H54 (cell line): ENCODE results near the gene DYNLT3.

Experiments
- DNase-seq: peaks from one replicate; pipeline ENCODE4 v3.0.0; 2011; ENCODE audit warnings: low spot score, mixed read lengths; ENCODE audit not compliant: insufficient read length
- FAIRE-seq: peaks from 3 replicates; lab custom pipeline; 2011; peaks lifted over from hg19 to GRCh38; lab: Jason Lieb, UNC
- POLR2A ChIP-seq: IDR thresholded peaks from 2 replicates; pipeline ENCODE4 v1.6.1; 2011; ENCODE audit warnings: low read depth, mild to moderate bottlenecking, low read length

DYNLT3 gene, protein sequence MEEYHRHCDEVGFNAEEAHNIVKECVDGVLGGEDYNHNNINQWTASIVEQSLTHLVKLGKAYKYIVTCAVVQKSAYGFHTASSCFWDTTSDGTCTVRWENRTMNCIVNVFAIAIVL

DNA sequence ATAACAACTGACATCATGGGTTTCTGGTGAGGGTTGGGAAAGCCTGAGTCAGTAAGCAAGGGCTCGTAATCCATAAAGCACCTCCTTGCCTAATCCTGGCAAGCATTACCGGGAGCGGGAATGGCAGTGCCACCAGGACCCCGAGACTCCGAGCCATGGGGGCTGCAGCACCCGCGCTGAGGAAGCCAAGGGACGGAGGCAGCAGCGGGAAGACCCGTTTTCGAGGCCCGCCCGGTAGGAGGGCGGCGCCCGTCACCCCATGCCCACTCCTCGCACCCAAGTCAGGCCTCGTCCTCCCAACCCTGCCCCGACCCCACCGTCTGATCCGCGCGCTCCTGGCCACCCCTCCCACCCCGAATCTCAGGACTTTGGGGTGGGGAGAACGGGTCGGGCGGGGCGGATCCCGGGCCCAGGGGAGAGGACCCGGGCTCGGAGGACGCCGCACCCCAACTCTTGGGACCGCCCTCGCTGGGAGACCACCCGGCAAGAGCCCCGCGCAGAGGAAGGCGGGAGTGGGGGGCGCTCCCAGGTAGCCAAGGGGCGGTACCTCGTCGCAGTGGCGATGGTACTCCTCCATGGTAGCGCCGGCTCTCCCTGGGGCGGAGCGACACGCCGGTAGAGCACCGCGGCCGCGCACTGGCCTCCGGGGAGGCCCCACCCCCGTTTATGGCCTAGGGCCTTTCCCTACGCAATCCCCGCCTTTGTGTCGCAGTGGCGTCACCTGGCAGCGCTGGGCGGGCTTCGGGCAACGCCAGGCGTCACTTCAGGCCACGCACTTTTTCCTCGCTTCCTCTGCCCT lies at the start of gene DYNLT3:
Gene DYNLT3, minus strand, starts transcription at position 638 of the 799 bp plus-strand sequence. Its CDS starts 61 bp downstream, at position 577.
- FAIRE-seq (no peak), DNase-seq (peak; percentile 40)
- peak; percentile 67 for TF ChIP-seq POLR2A

DNA sequence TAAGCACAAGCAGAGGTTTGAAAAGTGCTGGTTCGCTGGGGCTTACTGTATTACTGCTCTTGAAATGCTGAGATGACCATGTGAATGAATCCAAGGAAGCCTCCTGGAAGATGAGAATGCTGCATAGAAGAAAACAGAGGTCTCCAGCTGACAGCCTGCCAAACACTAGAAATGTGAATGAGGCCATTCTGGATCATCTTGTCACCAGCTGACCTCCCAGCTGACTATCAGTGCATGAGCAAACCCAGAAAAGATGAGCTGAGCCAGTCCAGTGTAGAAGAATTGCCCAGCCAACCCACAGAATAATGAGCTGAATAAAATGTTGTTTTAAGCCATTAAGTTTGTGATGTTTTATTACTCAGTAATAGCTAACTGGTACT lies 49.1 kb upstream of the DYNLT3 start:
- DNase-seq (no peak), FAIRE-seq (no peak)
- TF ChIP-seq POLR2A, result no peak

DNA sequence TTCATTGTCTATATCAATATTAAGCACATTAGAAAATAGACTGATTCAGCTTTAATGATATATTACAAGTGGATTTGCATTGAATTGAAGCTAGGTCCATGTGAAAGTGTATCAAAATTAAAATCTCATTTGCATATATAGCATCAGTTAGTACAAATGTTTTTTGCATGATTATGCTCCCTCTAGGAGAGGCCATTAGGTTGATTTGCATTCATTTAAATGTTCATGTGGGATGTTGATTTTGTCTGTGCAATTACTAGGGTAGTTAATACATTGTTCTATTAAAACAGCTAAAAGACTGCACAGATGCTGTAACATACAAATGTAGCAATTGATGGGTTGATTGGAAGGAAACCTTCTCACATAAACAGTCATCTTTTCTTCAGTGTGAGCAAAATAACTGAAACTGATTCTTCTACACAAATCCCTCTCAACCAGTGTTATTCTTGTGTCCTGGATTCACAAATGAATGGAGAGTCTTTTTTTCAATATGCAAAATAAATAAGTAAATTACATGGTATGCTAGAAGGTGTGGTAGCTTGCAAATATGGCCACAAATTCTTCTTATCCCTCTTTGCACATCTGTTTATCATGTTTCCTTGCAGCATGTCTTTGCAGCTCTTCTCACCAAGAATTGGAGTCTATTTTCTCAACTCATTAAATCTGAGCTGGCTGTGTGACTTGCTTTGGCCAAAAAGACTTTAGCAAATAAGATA lies 48.6 kb upstream of the DYNLT3 start:
- no peak for DNase-seq
- FAIRE-seq, result no peak
- TF ChIP-seq POLR2A, result no peak

DNA sequence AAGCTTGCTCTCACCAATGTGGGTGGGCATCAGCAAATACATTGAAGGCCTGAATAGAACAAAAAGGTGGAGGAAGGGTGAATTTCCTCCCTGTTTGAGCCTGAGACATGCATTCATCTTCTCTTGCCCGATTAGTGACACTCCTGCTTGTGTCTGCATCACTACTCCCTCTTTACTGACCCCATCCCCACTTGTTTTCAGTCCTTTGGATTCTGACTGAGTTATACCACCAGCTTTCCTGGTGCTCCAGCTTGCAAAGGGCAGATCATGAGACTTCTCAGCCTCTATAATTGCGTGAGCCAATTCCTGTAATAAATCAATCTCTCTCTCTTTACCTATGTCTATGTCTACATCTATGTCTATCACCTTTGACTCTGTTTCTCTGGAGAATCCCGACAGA lies 47.4 kb upstream of the DYNLT3 start:
- DNase-seq, result no peak
- no peak for FAIRE-seq
- no peak for TF ChIP-seq POLR2A

DNA sequence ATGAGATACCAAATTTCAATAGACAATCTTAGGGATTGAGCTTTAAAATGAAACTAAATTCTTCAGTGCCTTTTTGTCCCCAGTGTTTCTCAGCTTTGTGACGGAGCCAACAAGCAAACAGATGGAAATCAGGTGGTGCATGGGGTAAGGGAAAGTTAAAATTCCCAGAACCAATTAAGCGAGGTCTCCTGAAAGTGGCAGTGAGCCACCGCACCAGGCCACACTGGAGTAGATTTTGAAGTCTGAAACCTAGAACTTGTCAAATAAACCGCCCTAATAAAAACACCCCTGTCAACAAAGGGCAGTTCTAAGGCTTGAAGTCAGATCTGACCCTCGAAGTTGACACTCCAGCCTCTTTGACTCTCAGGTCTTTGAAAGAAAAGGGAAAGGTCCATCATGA lies 40.6 kb upstream of the DYNLT3 start:
- FAIRE-seq, result no peak

DNA sequence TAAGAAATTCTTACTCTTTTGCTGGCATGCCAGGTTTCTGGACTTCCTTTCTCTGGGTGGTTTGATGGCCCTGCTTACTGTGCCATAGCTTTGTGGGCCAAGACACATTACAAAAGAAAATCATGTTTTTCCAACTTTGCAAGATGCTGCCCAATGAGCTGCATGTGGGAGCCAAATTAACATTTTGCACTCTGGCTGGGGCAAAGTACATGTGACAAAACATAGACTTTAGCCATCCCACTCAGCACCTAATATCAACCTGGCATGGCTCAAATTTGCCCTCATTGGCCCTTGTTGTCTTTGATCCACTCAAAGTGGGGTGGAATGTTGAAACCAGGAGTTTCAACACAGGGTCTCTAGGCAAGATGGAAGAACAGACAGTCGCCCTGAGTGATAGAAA lies 40.0 kb upstream of the DYNLT3 start:
- no peak for FAIRE-seq

More for the DNA sequence above, 40.6 kb upstream of the DYNLT3 start:
- TF ChIP-seq POLR2A, result no peak
- DNase-seq, result no peak

DNA sequence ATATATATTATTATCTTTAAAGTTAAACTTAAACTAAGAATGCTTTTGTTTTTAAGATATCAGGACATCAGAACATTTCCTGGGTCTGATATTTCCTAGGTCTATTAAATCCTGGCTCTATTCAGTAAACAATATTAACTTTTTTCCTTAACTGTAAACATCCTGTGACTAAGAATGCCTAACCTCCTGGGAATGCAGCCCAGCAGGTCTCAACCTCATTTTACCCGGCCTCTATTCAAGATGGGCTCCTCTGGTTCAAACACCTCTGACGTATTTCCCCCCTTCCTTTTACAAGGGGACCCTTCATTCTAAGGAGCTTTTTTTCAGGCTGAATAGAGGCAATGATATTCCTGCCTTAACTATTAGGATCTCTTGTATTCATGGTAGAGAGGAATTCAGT lies 35.8 kb upstream of the DYNLT3 start:
- no peak for DNase-seq
- no peak for TF ChIP-seq POLR2A
- no peak for FAIRE-seq

More for the DNA sequence above, 40.0 kb upstream of the DYNLT3 start:
- no peak for TF ChIP-seq POLR2A
- no peak for DNase-seq

DNA sequence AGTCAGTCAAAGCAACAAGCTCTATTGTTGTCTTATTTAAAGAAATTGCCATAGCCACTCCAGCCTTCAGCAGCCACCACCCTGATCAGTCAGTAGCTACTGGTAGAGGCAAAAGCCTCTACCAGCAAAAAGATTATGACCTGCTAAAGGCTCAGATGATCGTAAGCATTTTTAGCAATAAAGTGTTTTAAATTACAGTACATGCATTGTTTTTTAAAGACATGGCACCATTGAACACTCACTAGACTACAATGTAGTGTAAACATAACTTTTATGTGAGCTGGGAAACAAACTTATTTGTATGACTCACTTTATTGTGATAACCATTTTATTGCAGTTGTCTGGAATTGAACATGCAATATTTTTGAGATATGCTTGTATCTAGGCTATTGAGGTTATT lies 32.3 kb upstream of the DYNLT3 start:
- no peak for DNase-seq
- TF ChIP-seq POLR2A, result no peak
- no peak for FAIRE-seq

DNA sequence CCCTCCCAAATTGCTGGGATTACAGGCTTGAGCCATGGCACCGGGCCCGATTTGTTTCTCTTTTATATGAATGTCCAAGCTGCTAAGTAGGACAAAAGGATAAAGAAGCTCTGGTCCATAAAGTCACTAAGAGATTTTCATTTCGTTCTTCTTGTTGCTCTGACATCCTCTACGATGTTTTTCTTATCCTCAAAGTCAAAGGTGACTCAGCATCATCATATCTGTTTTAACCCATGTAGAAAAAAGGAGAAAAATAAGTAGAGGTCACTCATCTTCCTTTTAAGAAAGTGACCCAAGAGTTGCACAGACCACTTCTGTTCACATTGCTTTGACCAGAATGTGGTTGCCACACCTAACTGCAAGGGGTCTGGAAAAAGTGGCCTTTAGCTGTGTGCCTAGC lies 29.3 kb upstream of the DYNLT3 start:
- DNase-seq (no peak), FAIRE-seq (no peak)
- TF ChIP-seq POLR2A, result no peak

DNA sequence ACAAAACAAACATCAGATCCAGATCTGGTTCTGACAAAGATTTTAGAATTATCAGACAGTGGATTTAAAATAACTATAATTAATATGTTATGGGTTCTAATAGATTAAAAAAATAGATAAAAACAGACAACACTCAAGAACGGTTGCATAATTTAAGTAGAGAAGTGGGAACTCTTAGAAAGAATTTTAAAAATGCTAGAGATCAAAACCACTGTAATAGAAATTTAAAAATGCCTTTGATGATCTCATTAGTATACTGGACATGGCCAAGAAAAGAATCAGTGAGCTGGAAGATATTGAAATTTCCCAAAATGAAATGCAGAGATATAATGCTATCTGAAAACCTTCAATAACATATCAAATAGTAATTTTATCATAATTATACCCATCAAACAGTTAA lies 28.3 kb upstream of the DYNLT3 start:
- no peak for DNase-seq
- no peak for TF ChIP-seq POLR2A
- no peak for FAIRE-seq

DNA sequence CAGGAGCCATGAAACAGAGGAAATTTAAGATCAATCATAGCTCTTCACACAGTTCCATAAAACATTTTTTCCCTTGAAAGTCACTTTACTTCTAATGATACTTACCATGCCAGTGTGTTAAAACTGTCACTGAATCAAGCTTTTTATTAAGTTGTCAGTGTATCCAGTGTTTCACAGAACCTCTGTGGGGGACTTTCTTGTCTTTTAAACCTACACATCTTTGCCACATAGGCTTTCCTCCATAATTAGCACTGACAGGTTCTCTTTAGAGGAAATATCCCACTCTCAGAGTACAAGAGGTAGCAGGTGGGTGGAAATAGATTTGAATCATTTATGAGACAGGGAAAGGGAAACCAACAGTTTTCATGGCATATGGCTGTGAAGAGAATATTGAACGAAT lies 25.8 kb upstream of the DYNLT3 start:
- FAIRE-seq, result no peak
- no peak for TF ChIP-seq POLR2A
- DNase-seq, result no peak

DNA sequence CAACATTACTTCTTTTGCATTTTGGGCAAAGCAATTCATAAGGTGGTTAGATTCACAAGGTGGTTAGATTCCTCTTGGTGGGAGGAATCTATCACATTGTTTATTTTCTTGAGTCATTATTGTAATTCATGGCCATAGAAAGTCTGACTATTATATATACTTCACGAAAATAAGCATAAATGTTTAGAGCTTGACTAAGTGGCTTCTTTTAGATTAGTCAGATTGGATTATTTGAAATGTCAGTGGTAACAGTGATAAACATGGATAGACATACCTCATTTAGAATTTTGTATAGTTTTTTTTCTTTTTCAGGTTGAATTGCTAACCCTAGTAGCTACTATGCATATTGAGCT lies 24.9 kb upstream of the DYNLT3 start:
- DNase-seq (no peak), FAIRE-seq (no peak)
- TF ChIP-seq POLR2A, result no peak

DNA sequence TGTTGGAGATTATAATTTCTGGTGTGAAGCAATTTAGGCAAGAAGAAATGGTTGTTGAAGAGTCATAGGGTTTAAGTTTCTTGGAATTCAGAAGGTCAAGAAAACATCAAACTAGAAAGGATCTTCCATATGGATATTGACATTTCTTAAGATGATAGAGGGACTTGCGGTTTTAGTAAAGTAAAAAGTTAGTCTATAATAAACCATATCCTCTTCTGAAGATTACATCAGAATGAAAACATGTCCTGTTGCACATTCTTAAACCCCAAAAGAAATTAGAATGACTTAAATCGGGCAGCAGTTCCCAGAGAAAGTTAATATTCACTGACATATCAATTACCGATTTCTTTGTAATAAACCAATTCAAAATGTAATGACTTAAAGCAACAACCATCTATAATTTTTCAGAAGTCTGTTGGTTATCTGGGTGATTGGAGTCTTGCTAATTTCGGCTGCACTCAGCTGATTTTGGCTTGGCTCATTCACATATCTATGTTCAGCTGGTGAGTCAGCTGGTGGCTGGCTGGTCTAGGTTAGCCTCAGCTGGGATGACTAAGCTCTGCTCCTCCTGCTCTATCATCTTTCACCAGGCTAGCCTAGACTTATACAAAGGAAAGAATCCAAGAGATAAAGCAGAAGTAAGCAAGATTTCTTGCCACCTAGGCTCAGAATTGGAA lies 24.4 kb upstream of the DYNLT3 start:
- peak; percentile 41 for FAIRE-seq
- no peak for TF ChIP-seq POLR2A
- peak; percentile 26 for DNase-seq

DNA sequence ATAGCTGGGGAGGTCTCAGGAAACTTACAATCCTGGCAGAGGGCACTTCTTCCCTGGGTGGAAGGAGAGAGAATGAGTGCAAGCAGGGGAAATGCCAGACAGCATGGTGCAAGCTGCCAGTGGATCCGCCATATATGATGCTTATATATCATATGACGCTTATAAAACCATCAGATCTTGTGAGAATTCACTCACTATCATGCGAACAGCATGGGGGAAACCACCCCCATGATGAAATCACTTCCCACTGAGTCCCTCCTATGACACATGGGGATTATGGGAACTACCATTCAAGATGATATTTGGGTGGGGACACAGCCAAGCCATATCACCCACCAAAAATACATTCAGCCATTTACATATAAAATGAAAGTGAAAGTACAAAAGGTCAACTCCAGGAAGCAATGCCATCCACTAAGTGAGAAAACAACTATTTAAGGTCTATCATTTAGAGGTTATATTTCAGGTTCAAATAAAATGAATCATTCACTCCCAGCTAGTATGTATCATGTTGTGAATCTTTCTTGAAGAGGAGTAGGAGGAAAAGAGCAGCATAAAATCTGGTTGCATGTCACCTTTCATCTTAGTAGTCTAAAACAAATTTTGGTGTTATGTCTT lies 20.3 kb upstream of the DYNLT3 start:
- no peak for DNase-seq
- no peak for FAIRE-seq
- TF ChIP-seq POLR2A, result no peak

DNA sequence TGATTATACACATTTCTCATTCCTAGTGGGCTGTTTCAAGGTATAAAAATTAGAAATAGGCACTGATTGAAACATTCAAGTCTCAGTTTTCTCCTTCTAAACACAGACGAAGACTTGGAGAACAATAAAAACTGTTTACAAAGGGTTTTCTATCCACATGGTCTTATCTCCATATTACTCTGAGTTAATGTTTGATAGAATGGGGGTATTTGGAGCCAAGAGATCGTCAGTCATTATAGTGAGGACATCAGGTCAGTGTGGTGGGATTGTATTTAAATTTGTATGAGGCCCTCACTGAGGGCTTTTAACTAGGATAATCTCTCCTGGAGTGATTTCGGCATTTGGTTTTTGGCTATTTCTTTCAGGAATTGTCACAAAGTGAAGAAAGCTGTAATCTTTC lies 16.4 kb upstream of the DYNLT3 start:
- FAIRE-seq (no peak), DNase-seq (no peak)
- no peak for TF ChIP-seq POLR2A
